Body of pancreas (tissue), 4 donors: ENCODE results near the gene GLI3. TPM values are rescaled to one million over a fixed set of nuclear protein-coding genes. Genes with fewer than 3 reads are reported as not detected.

Experiments used
- ATAC-seq: fragments of 150-250 bp; one replicate; pipeline ENCODE4 v1.9.1; 2016
- DNase-seq, 4 donors: peaks; one replicate each; pipeline ENCODE4 v3.0.0-alpha.2; 2019
- H3K27ac ChIP-seq, 4 donors: fragments of 200-600 bp; sonication (generic); 1 replicate in 3 of 4; 2 replicates in 1 of 4; pipeline versions ENCODE4 v1.5.1 to v1.6.1; 2016 to 2019; ENCODE audit warnings: mild to moderate bottlenecking in 1 of 4, mixed read lengths in 1 of 4, moderate library complexity in 1 of 4
- H3K27me3 ChIP-seq, 2 donors: fragments of 200-600 bp; sonication (generic); one replicate each; pipeline ENCODE4 v1.6.0; 2016; ENCODE audit warnings: mild to moderate bottlenecking in 1 of 2
- H3K36me3 ChIP-seq, 2 donors: fragments of 200-600 bp; sonication (generic); replicated peaks in 1 of 2; 2 replicates each; pipeline ENCODE4 v1.5.1; 2016; ENCODE audit warnings: low read depth in 2 of 2; ENCODE audit not compliant: insufficient read depth in 1 of 2
- H3K4me1 ChIP-seq: fragments of 200-600 bp; sonication (generic); one replicate; pipeline ENCODE4 v1.6.0; 2016
- H3K4me3 ChIP-seq, 2 donors: fragments of 200-600 bp; sonication (generic); 1 replicate in 1 of 2; 2 replicates in 1 of 2; pipeline ENCODE4 v1.5.1; 2016 to 2019
- H3K9me3 ChIP-seq, 3 donors: fragments of 200-600 bp; sonication (generic); 1 replicate in 2 of 3; 2 replicates in 1 of 3; pipeline ENCODE4 v1.5.1; 2016
- CTCF ChIP-seq, 7 experiments: fragments of 450-650 bp in 4 of 7; fragments of 200-600 bp in 3 of 7; sonication (generic) in 3 of 7; IDR thresholded peaks; one replicate each; pipeline ENCODE4 v1.5.1; 2016 to 2019; ENCODE audit warnings: antibody characterized with exemption in 7 of 7
- POLR2A ChIP-seq, 3 donors: fragments of 450-650 bp; IDR thresholded peaks; one replicate each; pipeline ENCODE4 v1.6.1; 2016; ENCODE audit warnings: antibody characterized with exemption in 3 of 3, mild to moderate bottlenecking in 2 of 3
- WGBS, 2 donors: methylation state at CpG; one replicate each; pipeline ENCODE4 v1.1.5; 2017; 5-methylcytosine and 5-hydroxymethylcytosine counted together
- intact Hi-C: fragments of 100-400 bp; cut with DNase I; formaldehyde crosslinking; loops from one replicate; pipeline ENCODE4 v1.15.1; 2023
- total RNA-seq, 2 donors: library from RNA; depleted of rRNA; stranded (reverse); fragments of >200 nt; gene quantifications; one replicate each; pipeline ENCODE4 v1.1.0, GENCODE V29; 2016

GLI3 gene
- total RNA-seq, 2 donors from 2014 or later = 1.0 to 2.0 TPM

- no peaks in the 10 kb centered on the region for H3K4me1 ChIP-seq
- H3K4me3 ChIP-seq = no peak overlapping the region
- ATAC-seq (no peak), DNase-seq (no peak)
- no peaks in the 10 kb centered on the region for H3K27me3 ChIP-seq
- H3K27ac ChIP-seq = no peak overlapping the region
- intact Hi-C loops = no loop called here
- no peak for TF ChIP-seq CTCF (IDR thresholded peaks at IDR 0.05)
- no peak for TF ChIP-seq POLR2A (IDR thresholded peaks at IDR 0.05)
- H3K9me3 ChIP-seq = no peaks in the 10 kb centered on the region
- H3K36me3 ChIP-seq = no peaks in the 10 kb centered on the region
Observed at GRCh38 chr7:42127232-42127622, 109.8 kb downstream of the GLI3 start.

GRCh38 chr7:42126475-42127231 lies 110.4 kb downstream of the GLI3 start:
- intact Hi-C loops = no loop called here
- Histone ChIP-seq H3K4me1 (no peaks in the 10 kb centered on the region), H3K36me3 (no peaks in the 10 kb centered on the region), H3K4me3 (no peak overlapping the region), H3K27me3 (no peaks in the 10 kb centered on the region), H3K27ac (no peak overlapping the region), H3K9me3 (no peaks in the 10 kb centered on the region)
- ATAC-seq (no peak), DNase-seq (no peak)
- 69 to 84% methylated on average over 6 of the region's 6 CpGs for WGBS, 2 donors
- TF ChIP-seq CTCF (IDR thresholded peaks at IDR 0.05) = no peak
- no peak for TF ChIP-seq POLR2A (IDR thresholded peaks at IDR 0.05)

GRCh38 chr7:42125321-42125720 lies 111.7 kb downstream of the GLI3 start:
- H3K36me3 ChIP-seq = no peaks in the 10 kb centered on the region
- no peak overlapping the region for H3K4me3 ChIP-seq
- H3K4me1 ChIP-seq = no peaks in the 10 kb centered on the region
- H3K27ac ChIP-seq = no peak overlapping the region
- no peaks in the 10 kb centered on the region for H3K27me3 ChIP-seq
- intact Hi-C loops = no loop called here
- ATAC-seq (no peak), DNase-seq (no peak)
- TF ChIP-seq POLR2A (IDR thresholded peaks at IDR 0.05) (no peak), CTCF (IDR thresholded peaks at IDR 0.05) (no peak)
- 25 to 47% methylated on average over 8 of the region's 8 CpGs for WGBS, 2 donors
- no peaks in the 10 kb centered on the region for H3K9me3 ChIP-seq

GRCh38 chr7:42123716-42124115 lies 113.3 kb downstream of the GLI3 start:
- Histone ChIP-seq H3K36me3 (no peaks in the 10 kb centered on the region), H3K27ac (no peak overlapping the region), H3K9me3 (no peaks in the 10 kb centered on the region), H3K4me3 (no peak overlapping the region), H3K27me3 (no peaks in the 10 kb centered on the region), H3K4me1 (no peaks in the 10 kb centered on the region)
- ATAC-seq (no peak), DNase-seq (no peak)
- no peak for TF ChIP-seq CTCF (IDR thresholded peaks at IDR 0.05)
- TF ChIP-seq POLR2A (IDR thresholded peaks at IDR 0.05) = no peak
- WGBS, 2 donors = 49 to 55% methylated on average over 6 of the region's 6 CpGs
- intact Hi-C loops = no loop called here

GRCh38 chr7:42120191-42120590 lies 116.8 kb downstream of the GLI3 start:
- Histone ChIP-seq H3K27ac (no peak overlapping the region), H3K27me3 (no peaks in the 10 kb centered on the region), H3K4me3 (no peak overlapping the region), H3K36me3 (no peaks in the 10 kb centered on the region), H3K4me1 (no peaks in the 10 kb centered on the region), H3K9me3 (no peaks in the 10 kb centered on the region)
- 51 to 58% methylated on average over 8 of the region's 8 CpGs for WGBS, 2 donors
- DNase-seq (no peak), ATAC-seq (no peak)
- no peak for TF ChIP-seq CTCF (IDR thresholded peaks at IDR 0.05)
- no peak for TF ChIP-seq POLR2A (IDR thresholded peaks at IDR 0.05)
- intact Hi-C loops = no loop called here
